SU-DHL-6 (cell line): ENCODE results near the gene CHMP1B.

Source experiments
- H2AFZ ChIP-seq: fragments of 200-600 bp; sonication (generic); 2 replicates; pipeline ENCODE4 v1.6.1; 2014; ENCODE audit warnings: low read depth, mild to moderate bottlenecking, moderate library complexity, mixed read lengths, antibody characterized with exemption, low read length; ENCODE audit not compliant: severe bottlenecking
- H3F3A ChIP-seq: fragments of 200-600 bp; shearing (Covaris generic); 2 replicates; pipeline ENCODE4 v1.6.0; 2016; ENCODE audit warnings: antibody characterized with exemption, mild to moderate bottlenecking; ENCODE audit not compliant: insufficient read depth
- H3K27ac ChIP-seq: fragments of 200-600 bp; sonication (generic); 2 replicates; pipeline ENCODE4 v1.5.1; 2016; ENCODE audit warnings: low read depth, mild to moderate bottlenecking, low read length, moderate library complexity, mixed read lengths
- H3K27me3 ChIP-seq: fragments of 200-600 bp; sonication (generic), shearing (Covaris generic); 2 replicates; pipeline ENCODE4 v1.6.0; 2014; ENCODE audit warnings: mild to moderate bottlenecking, low read length
- H3K36me3 ChIP-seq: fragments of 200-600 bp; sonication (generic); 2 replicates; pipeline ENCODE4 v1.6.1; 2014; ENCODE audit warnings: mild to moderate bottlenecking, low read length, mixed read lengths
- H3K4me2 ChIP-seq: fragments of 300-600, 200-600 bp; shearing (Covaris generic), sonication (generic); 2 replicates; pipeline ENCODE4 v1.6.0; 2014; ENCODE audit warnings: low read length, low read depth, mild to moderate bottlenecking; ENCODE audit not compliant: poor library complexity, severe bottlenecking
- H3K4me3 ChIP-seq: fragments of 200-600 bp; sonication (generic); 2 replicates; pipeline ENCODE4 v1.5.1; 2014; ENCODE audit warnings: antibody characterized with exemption, low read length, mild to moderate bottlenecking, mixed read lengths; ENCODE audit not compliant: insufficient read depth, poor library complexity, severe bottlenecking
- H3K79me2 ChIP-seq: fragments of 200-600 bp; sonication (generic); 2 replicates; pipeline ENCODE4 v1.6.1; 2014; ENCODE audit warnings: mild to moderate bottlenecking, low read length, moderate library complexity; ENCODE audit not compliant: insufficient read depth
- H3K9ac ChIP-seq: fragments of 200-600 bp; sonication (generic); 2 replicates; pipeline ENCODE4 v1.7.0; 2014; ENCODE audit warnings: mild to moderate bottlenecking, low read length
- H3K9me2 ChIP-seq: fragments of 200-600 bp; sonication (generic); replicated peaks from 2 replicates; pipeline ENCODE4 v1.6.1; 2014; ENCODE audit warnings: low read length; ENCODE audit not compliant: insufficient read depth
- H3K9me3 ChIP-seq: fragments of 200-600 bp; sonication (generic); 2 replicates; pipeline ENCODE4 v1.6.1; 2014; ENCODE audit warnings: low read length, mixed read lengths; ENCODE audit not compliant: insufficient read depth
- H4K20me1 ChIP-seq: fragments of 200-600 bp; sonication (generic); 2 replicates; pipeline ENCODE4 v1.6.1; 2014; ENCODE audit warnings: low read depth, mild to moderate bottlenecking, antibody characterized with exemption, low read length, moderate library complexity, mixed read lengths
- CTCF ChIP-seq: fragments of 200-600 bp; sonication (generic); IDR thresholded peaks from one replicate; pipeline ENCODE4 v1.5.1; 2017; ENCODE audit warnings: antibody characterized with exemption, mild to moderate bottlenecking, low read length, moderate library complexity; ENCODE audit not compliant: insufficient read depth, poor library complexity, severe bottlenecking
- EZH2phosphoT487 ChIP-seq: fragments of 200-600 bp; sonication (generic), shearing (Covaris generic); conservative IDR thresholded peaks from 2 replicates; pipeline ENCODE4 v1.6.1; 2018; ENCODE audit warnings: mild to moderate bottlenecking, antibody characterized with exemption, low read length, moderate library complexity, mixed read lengths

The CHMP1B gene

GRCh38 chr18:11821208-11821607, 30.0 kb upstream of the CHMP1B start:
- TF ChIP-seq CTCF (no peak), EZH2phosphoT487 (no peak)
- Histone ChIP-seq H3K4me3 (no peak overlapping the region), H3K9ac (no peak overlapping the region), H3K27ac (no peak overlapping the region), H2AFZ (no peak overlapping the region), H3K27me3 (no peaks in the 10 kb centered on the region), H3K79me2 (no peaks in the 10 kb centered on the region), H3F3A (no peaks in the 10 kb centered on the region), H3K36me3 (no peaks in the 10 kb centered on the region), H3K9me2 (no peaks in the 10 kb centered on the region), H3K9me3 (no peaks in the 10 kb centered on the region), H4K20me1 (no peaks in the 10 kb centered on the region), H3K4me2 (no peak overlapping the region)

- TF ChIP-seq EZH2phosphoT487, result no peak
- TF ChIP-seq CTCF, result no peak
- Histone ChIP-seq H2AFZ (no peak overlapping the region), H3K4me2 (no peak overlapping the region), H3K36me3 (no peaks in the 10 kb centered on the region), H3K4me3 (no peak overlapping the region), H3K9me3 (no peaks in the 10 kb centered on the region), H3K9me2 (no peaks in the 10 kb centered on the region), H3K9ac (no peak overlapping the region), H3K79me2 (no peaks in the 10 kb centered on the region), H3F3A (no peaks in the 10 kb centered on the region), H3K27ac (no peak overlapping the region), H3K27me3 (no peaks in the 10 kb centered on the region), H4K20me1 (no peaks in the 10 kb centered on the region)
Observed at GRCh38 chr18:11821643-11822237, 29.5 kb upstream of the CHMP1B start.

GRCh38 chr18:11823545-11823944, 27.7 kb upstream of the CHMP1B start:
- H3K9me2 ChIP-seq, result no peaks in the 10 kb centered on the region
- no peak overlapping the region for H3K9ac ChIP-seq
- TF ChIP-seq EZH2phosphoT487 (no peak), CTCF (no peak)
- H3K4me3 ChIP-seq, result no peak overlapping the region
- no peaks in the 10 kb centered on the region for H3K79me2 ChIP-seq
- no peak overlapping the region for H3K27ac ChIP-seq
- no peaks in the 10 kb centered on the region for H4K20me1 ChIP-seq
- H3K27me3 ChIP-seq, result no peaks in the 10 kb centered on the region
- H3K36me3 ChIP-seq, result no peaks in the 10 kb centered on the region
- H3F3A ChIP-seq, result no peaks in the 10 kb centered on the region
- no peak overlapping the region for H3K4me2 ChIP-seq
- H2AFZ ChIP-seq, result no peak overlapping the region
- H3K9me3 ChIP-seq, result no peaks in the 10 kb centered on the region
